ENCODE measurements around the gene TINCR.

TINCR gene

DNA sequence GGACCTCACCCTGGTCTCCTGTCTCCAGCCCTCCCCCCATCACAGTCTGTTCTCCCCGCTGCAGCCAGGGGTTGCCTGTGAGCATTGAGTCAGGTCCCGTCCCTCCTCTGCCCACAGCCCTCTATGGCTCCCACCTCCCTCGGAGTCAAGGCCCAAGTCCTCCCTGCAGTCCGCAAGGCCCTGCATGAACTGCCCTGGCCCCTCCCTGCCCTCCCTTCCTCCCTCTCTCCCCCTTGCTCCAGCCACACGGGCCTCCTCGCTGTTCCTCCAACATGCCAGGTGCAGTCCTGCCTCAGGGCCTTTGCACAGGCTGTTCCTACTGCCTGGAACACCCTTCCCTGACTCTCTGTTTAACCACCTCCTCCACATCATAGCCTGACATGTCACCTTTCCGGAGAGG is 2.8 kb downstream of the TINCR start:
- TF ChIP-seq TAF1 (IDR thresholded peaks at IDR 0.05; ENCODE audit: borderline replicate concordance, insufficient read depth, low read length) (no peak), POLR2AphosphoS5 (IDR thresholded peaks at IDR 0.05; ENCODE audit: low read depth, low read length) (no peak), FOXP2 (optimal IDR thresholded peaks at IDR 0.05; ENCODE audit: borderline replicate concordance, extremely low read depth, extremely low read length, insufficient read depth) (no peak), SIN3A (IDR thresholded peaks at IDR 0.05; ENCODE audit: borderline replicate concordance, insufficient read depth, low read length) (no peak)
- TF ChIP-seq, protein P1, sequence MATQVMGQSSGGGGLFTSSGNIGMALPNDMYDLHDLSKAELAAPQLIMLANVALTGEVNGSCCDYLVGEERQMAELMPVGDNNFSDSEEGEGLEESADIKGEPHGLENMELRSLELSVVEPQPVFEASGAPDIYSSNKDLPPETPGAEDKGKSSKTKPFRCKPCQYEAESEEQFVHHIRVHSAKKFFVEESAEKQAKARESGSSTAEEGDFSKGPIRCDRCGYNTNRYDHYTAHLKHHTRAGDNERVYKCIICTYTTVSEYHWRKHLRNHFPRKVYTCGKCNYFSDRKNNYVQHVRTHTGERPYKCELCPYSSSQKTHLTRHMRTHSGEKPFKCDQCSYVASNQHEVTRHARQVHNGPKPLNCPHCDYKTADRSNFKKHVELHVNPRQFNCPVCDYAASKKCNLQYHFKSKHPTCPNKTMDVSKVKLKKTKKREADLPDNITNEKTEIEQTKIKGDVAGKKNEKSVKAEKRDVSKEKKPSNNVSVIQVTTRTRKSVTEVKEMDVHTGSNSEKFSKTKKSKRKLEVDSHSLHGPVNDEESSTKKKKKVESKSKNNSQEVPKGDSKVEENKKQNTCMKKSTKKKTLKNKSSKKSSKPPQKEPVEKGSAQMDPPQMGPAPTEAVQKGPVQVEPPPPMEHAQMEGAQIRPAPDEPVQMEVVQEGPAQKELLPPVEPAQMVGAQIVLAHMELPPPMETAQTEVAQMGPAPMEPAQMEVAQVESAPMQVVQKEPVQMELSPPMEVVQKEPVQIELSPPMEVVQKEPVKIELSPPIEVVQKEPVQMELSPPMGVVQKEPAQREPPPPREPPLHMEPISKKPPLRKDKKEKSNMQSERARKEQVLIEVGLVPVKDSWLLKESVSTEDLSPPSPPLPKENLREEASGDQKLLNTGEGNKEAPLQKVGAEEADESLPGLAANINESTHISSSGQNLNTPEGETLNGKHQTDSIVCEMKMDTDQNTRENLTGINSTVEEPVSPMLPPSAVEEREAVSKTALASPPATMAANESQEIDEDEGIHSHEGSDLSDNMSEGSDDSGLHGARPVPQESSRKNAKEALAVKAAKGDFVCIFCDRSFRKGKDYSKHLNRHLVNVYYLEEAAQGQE (IDR thresholded peaks at IDR 0.05; ENCODE audit: insufficient read depth in 1 of 2, low read depth in 2 of 2, low read length in 2 of 2) = no peak

DNA sequence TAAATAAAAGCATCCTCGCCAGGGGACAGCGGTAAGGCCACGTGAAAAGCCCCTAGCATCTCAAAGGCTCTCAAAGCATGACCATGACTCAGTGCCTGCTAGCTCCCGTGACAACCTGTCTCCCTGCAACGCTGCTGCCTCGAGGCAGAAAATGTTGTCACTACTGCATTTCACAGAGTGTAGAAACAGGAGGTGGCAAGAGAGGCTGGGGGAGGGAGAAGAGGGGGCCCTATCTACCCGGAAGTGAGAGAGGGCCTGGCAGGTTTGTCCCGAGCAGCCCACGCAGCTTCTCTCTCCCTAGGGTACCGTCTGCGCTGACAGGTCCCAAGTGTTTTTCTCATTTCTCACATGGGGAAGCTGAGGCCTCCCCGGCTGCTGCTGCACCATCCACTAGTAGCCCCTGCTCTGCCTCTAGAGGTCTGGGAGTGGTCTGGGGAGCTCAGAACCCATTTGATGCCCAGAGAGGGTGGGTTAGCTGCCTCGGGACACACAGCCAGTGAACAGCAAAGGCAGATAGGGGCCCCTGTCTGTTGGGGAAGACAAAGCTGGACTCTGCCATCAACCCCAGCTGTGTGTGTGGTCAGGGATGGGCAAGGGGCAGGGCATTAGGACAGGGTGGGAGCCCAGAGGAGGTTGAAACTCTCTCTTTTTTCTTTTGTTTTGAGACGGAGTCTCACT is 3.7 kb downstream of the TINCR start:
- TF ChIP-seq FOXP2 (optimal IDR thresholded peaks at IDR 0.05; ENCODE audit: borderline replicate concordance, extremely low read depth, extremely low read length, insufficient read depth) (no peak), TAF1 (IDR thresholded peaks at IDR 0.05; ENCODE audit: borderline replicate concordance, insufficient read depth, low read length) (no peak), POLR2AphosphoS5 (IDR thresholded peaks at IDR 0.05; ENCODE audit: low read depth, low read length) (no peak), SIN3A (IDR thresholded peaks at IDR 0.05; ENCODE audit: borderline replicate concordance, insufficient read depth, low read length) (no peak)
- TF ChIP-seq, protein P1 (IDR thresholded peaks at IDR 0.05; ENCODE audit: insufficient read depth in 1 of 2, low read depth in 2 of 2, low read length in 2 of 2) = no peak

DNA sequence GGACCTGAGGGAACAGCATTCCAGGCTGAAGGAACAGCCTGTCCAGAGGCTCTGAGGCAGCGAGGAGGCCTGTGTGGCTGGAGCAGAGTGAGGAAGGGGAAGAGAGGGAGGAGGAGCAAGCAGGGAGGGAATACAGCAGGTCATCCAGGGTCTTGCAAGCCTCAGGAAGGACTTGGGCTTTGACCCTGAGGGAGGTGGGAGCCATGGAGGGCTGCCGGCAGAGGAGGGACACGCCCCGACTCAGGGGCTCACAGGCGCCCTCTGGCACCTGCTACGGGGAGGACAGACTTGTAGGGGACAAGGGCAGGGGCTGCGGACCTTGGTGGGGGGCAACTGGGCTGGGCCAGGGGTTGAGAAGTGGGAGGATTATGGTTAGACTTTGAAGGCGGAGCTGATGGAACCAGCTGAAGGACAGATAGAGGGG is 4.7 kb downstream of the TINCR start:
- TF ChIP-seq, protein P1 (IDR thresholded peaks at IDR 0.05; ENCODE audit: insufficient read depth in 1 of 2, low read depth in 2 of 2, low read length in 2 of 2) = no peak
- TF ChIP-seq FOXP2 (optimal IDR thresholded peaks at IDR 0.05; ENCODE audit: borderline replicate concordance, extremely low read depth, extremely low read length, insufficient read depth) (no peak), POLR2AphosphoS5 (IDR thresholded peaks at IDR 0.05; ENCODE audit: low read depth, low read length) (no peak), SIN3A (IDR thresholded peaks at IDR 0.05; ENCODE audit: borderline replicate concordance, insufficient read depth, low read length) (no peak), TAF1 (IDR thresholded peaks at IDR 0.05; ENCODE audit: borderline replicate concordance, insufficient read depth, low read length) (no peak)

DNA sequence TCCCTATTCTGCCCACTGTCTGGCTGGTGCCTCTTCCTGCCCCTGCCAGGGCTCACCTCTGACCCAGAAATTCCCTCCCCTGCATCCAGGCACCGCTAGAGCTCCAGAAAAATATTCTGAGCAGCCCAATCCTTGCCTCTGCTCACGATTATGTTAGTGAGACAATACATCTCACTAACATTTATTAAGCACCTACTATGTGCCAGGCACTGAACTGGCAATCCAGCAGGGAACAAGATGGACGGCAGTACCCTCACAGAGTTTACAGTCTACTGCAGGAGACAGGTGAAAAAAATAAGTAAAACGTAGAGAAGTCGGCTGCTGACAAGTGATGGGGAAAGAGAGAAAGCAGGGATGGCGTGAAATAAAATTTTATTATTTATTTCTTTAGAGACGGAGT is 5.5 kb downstream of the TINCR start:
- TF ChIP-seq FOXP2 (optimal IDR thresholded peaks at IDR 0.05; ENCODE audit: borderline replicate concordance, extremely low read depth, extremely low read length, insufficient read depth) (no peak), SIN3A (IDR thresholded peaks at IDR 0.05; ENCODE audit: borderline replicate concordance, insufficient read depth, low read length) (no peak), TAF1 (IDR thresholded peaks at IDR 0.05; ENCODE audit: borderline replicate concordance, insufficient read depth, low read length) (no peak), POLR2AphosphoS5 (IDR thresholded peaks at IDR 0.05; ENCODE audit: low read depth, low read length) (no peak)
- TF ChIP-seq, protein P1 (IDR thresholded peaks at IDR 0.05; ENCODE audit: insufficient read depth in 1 of 2, low read depth in 2 of 2, low read length in 2 of 2) = no peak
